ENCODE measurements around the gene PPP1R12B. TPM values are rescaled to one million over a fixed set of nuclear protein-coding genes. Genes with fewer than 3 reads are reported as not detected.
A peak's percentile ranks its signal among the peaks of the same experiment; 100 is the strongest.

PPP1R12B gene
- total RNA-seq, 1 donor from 2014 or later = 71.7 TPM

- intact Hi-C loops (cut with DNase I) = no loop called here
- TF ChIP-seq CTCF (IDR thresholded peaks at IDR 0.05) (no peak), POLR2AphosphoS5 (IDR thresholded peaks at IDR 0.05; ENCODE audit: insufficient read depth in 1 of 2, low read depth in 1 of 2) (no peak), POLR2A (IDR thresholded peaks at IDR 0.05) (no peak)
- DNase-seq (ENCODE audit: extremely low spot score in 2 of 2) = no peak
- Histone ChIP-seq H3K27ac (peak overlapping the region; percentile 37), H3K9me3 (no peaks in the 10 kb centered on the region), H3K4me3 (no peak overlapping the region), H3K4me1 (peaks cover 43% of the 10 kb centered on the region), H3K36me3 (peaks cover 0 to 7% of the 10 kb centered on the region in 2 donors), H3K27me3 (no peaks in the 10 kb centered on the region)
Observed at GRCh38 chr1:202564958-202565495, 216.5 kb downstream of the PPP1R12B start.

GRCh38 chr1:202565890-202566602 is 217.5 kb downstream of the PPP1R12B start:
- no peak overlapping the region for H3K4me3 ChIP-seq
- no peaks in the 10 kb centered on the region for H3K9me3 ChIP-seq
- peak overlapping the region; percentile 37 for H3K27ac ChIP-seq
- TF ChIP-seq POLR2A (IDR thresholded peaks at IDR 0.05) (no peak), CTCF (IDR thresholded peaks at IDR 0.05) (no peak), POLR2AphosphoS5 (IDR thresholded peaks at IDR 0.05; ENCODE audit: insufficient read depth in 1 of 2, low read depth in 1 of 2) (no peak)
- no peak for DNase-seq (ENCODE audit: extremely low spot score in 2 of 2)
- intact Hi-C loops (cut with DNase I) = no loop called here
- H3K27me3 ChIP-seq = no peaks in the 10 kb centered on the region
- peaks cover 0 to 7% of the 10 kb centered on the region in 2 donors for H3K36me3 ChIP-seq
- H3K4me1 ChIP-seq = peaks cover 46% of the 10 kb centered on the region

- Histone ChIP-seq H3K4me3 (no peak overlapping the region), H3K9me3 (no peaks in the 10 kb centered on the region), H3K36me3 (peaks cover 0 to 7% of the 10 kb centered on the region in 2 donors), H3K27ac (peak overlapping the region; percentile 40), H3K27me3 (no peaks in the 10 kb centered on the region), H3K4me1 (peaks cover 46% of the 10 kb centered on the region)
- TF ChIP-seq CTCF (IDR thresholded peaks at IDR 0.05) (no peak), POLR2A (IDR thresholded peaks at IDR 0.05) (no peak), POLR2AphosphoS5 (IDR thresholded peaks at IDR 0.05; ENCODE audit: insufficient read depth in 1 of 2, low read depth in 1 of 2) (no peak)
- intact Hi-C loops (cut with DNase I) = no loop called here
- no peak for DNase-seq (ENCODE audit: extremely low spot score in 2 of 2)
Observed at GRCh38 chr1:202567738-202568137, 219.2 kb downstream of the PPP1R12B start.

GRCh38 chr1:202568410-202568809 is 219.9 kb downstream of the PPP1R12B start:
- peaks cover 0 to 7% of the 10 kb centered on the region in 2 donors for H3K36me3 ChIP-seq
- H3K4me3 ChIP-seq = no peak overlapping the region
- H3K9me3 ChIP-seq = no peaks in the 10 kb centered on the region
- intact Hi-C loops (cut with DNase I) = no loop called here
- H3K27ac ChIP-seq = peak overlapping the region; percentile 40
- no peak for TF ChIP-seq POLR2A (IDR thresholded peaks at IDR 0.05)
- TF ChIP-seq POLR2AphosphoS5 (IDR thresholded peaks at IDR 0.05; ENCODE audit: insufficient read depth in 1 of 2, low read depth in 1 of 2) = no peak
- no peak for TF ChIP-seq CTCF (IDR thresholded peaks at IDR 0.05)
- no peaks in the 10 kb centered on the region for H3K27me3 ChIP-seq
- no peak for DNase-seq (ENCODE audit: extremely low spot score in 2 of 2)
- H3K4me1 ChIP-seq = peaks cover 41% of the 10 kb centered on the region

- no peak for DNase-seq (ENCODE audit: extremely low spot score in 2 of 2)
- Histone ChIP-seq H3K9me3 (no peaks in the 10 kb centered on the region), H3K4me1 (peaks cover 39% of the 10 kb centered on the region), H3K36me3 (peaks cover 0 to 7% of the 10 kb centered on the region in 2 donors), H3K27ac (no peak overlapping the region), H3K4me3 (no peak overlapping the region), H3K27me3 (no peaks in the 10 kb centered on the region)
- TF ChIP-seq CTCF (IDR thresholded peaks at IDR 0.05) = no peak
- no peak for TF ChIP-seq POLR2A (IDR thresholded peaks at IDR 0.05)
- TF ChIP-seq POLR2AphosphoS5 (IDR thresholded peaks at IDR 0.05; ENCODE audit: insufficient read depth in 1 of 2, low read depth in 1 of 2) = no peak
- intact Hi-C loops (cut with DNase I) = no loop called here
Observed at GRCh38 chr1:202568826-202569225, 220.3 kb downstream of the PPP1R12B start.
